RPMI7951 (cell line): ENCODE data around the gene JPH3. TPM values are rescaled to one million over a fixed set of nuclear protein-coding genes. Genes with fewer than 3 reads are reported as not detected.
A peak's percentile ranks its signal among the peaks of the same experiment; 100 is the strongest.

Experiments
- DNase-seq: peaks from one replicate; pipeline ENCODE4 v3.0.0-alpha.2; 2012; ENCODE audit warnings: low read depth
- total RNA-seq: library from RNA; depleted of rRNA; stranded (reverse); fragments of >200 nt; shearing (Covaris generic); gene quantifications from 2 replicates; pipeline ENCODE4 v1.2.3, GENCODE V29; 2014

The JPH3 gene
- total RNA-seq, 1 experiment from 2014 or later = not detected

DNA sequence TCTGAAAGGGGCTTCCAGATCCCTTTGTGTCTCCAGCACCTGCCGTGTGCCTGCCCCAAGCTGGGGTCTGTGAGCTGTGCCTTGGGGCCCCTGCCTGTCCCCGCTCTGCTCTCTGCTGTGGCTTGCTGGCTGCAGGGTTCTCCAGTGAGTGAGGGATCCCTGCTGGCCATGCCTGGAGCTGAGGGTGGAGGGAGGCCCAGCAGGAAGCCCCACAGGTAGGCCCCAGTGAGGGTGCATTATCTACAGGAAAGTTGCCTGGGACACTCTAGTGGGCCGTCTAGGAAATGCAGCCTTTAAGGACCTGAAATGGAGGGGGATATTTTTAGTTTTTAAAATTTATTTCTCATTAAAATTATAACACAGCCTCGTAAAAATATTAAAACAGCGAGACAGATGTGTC, 50.9 kb downstream of the JPH3 start:
- no peak for DNase-seq

DNA sequence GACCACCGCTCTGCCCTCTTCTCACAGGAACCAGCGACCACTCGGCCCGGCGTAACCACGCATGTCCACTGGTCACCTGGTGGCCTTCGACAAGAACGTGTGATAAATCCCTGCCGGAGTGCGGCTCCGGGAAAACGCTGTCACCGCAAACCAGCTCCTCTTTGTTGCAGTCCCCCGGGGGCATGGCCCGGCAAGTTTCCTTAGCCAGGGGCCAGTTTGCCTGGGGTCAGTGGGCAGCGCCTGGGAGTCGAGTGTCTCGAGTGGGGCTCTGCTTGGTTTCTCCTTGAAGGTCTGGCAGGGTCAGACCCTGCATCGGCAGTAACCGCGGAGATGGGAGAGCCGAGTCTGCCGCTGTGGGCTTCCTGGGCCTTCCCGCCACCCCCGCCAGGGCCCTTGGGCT, 52.5 kb downstream of the JPH3 start:
- DNase-seq = no peak

GRCh38 chr16:87656328-87656727, 54.0 kb downstream of the JPH3 start:
- DNase-seq = no peak

DNA sequence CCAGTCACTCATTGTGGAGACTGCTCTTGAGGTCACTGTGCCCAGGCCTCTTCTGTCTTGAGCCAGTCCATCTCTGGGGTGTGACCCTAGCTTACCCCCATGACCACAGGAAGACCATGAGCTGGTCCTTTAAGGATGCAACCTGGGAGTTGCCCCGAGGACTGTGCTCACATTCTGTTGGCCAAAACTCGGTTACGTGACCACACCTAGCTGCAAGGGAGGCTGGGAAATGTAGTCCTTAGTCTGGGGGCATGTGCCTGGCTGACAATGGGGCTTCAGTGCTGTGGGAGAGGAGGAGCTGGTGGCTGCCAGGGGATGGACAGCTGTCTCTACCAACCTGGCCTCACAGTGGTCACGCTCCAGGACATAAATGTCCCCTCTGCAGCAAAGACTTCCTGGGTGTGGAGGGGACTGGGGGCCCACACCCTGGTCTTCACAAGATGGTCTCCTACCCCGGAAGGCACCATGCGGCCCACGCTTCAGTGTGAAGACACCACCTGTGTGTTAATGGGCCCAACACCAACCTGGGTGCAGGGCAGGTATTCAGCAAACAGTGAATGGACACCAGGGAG, 55.4 kb downstream of the JPH3 start:
- peak; percentile 43 for DNase-seq

DNA sequence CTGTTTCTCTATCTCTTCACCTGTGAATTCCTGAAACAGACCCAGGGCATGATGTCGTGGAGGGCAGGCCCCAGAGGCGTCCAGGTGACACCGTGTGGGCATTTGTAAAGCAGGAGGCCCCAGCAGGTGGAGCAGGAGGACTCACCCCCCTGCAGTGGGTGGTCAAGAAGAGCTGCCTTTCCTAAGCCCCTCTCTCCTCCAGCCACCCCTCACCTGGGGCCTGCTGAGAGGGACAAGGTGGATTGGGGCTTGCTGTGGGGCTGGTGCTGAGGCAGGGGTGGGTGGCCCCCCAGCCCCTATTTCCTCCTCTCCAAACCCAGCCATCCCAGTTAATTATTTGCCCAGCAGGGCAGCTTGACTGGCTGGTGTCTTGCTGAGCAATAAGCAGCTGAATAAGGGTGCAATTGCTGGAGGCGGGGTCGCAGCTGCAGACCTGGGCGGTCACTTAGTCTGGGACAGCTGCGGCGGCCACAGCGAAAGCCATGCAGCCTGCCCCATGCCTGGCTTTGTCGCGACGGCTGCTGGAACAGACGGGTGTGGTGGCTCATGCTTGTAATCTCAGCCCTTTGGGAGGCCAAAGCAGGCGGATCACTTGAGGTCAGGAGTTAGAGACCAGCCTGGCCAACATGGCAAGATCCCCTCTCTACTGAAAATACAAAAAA, 56.4 kb downstream of the JPH3 start:
- no peak for DNase-seq

- peak; percentile 44 for DNase-seq
Observed at GRCh38 chr16:87661561-87661960, 59.3 kb downstream of the JPH3 start.

GRCh38 chr16:87662254-87663204, 60.2 kb downstream of the JPH3 start:
- DNase-seq = no peak

DNA sequence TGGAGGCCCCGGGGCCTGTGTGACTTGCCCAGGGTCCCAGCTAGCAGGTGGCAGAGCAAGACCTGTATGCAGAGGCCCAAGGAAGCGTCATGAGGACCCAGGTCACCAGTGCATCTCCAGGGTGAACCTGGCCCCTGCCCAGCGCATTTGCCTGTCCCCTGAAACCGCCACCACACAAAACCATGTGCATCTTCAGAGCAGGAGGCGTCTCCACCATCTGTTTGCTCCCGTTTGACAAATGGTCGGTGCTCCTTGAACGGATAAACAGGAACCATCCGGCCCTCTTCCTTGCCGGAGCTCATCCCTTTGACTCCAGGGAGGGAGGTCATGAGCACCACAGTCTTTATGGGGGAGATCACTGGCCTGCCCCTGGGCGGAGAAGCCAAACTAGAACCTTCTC, 62.5 kb downstream of the JPH3 start:
- DNase-seq = no peak

DNA sequence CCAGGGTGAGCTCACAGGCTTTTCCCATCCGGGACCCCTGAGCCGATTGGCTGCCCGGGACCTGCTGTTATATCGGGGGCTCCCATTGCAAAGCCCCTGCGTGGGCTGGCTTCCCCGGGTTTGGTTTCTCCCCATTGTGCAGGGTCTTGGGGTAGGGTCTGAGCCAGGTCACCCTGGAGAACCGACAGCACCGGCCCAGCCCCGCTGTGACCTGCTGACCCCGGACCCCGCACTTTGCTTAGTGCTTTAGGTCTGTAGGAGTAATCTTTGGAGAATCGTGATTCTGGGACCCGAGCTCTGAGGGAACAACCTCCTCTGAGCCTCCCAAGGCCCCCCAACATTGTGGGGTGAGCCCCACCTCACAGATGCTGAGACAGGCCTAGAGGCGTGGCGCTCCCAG, 62.9 kb downstream of the JPH3 start:
- DNase-seq = no peak

DNA sequence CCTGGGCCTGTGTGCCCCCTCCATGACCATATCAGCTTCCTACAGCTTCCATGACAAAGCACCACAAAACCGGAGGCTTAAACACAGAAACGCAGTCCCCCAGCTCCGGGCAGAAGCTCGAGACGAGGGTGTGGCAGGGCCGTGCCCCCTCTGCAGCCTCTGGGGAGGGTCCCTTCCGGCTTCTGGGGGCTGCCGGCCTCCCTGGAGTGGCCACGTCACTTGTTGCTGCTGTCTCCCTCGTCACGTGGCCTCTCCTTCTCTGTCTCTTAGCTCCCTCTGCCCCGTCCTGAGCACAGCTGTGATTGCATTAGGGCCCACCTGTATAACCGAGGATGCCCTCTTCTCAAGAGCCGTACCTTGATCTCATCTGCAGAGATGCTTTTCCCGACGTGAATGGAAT, 64.6 kb downstream of the JPH3 start:
- no peak for DNase-seq

- no peak for DNase-seq
Observed at GRCh38 chr16:87667443-87667842, 65.1 kb downstream of the JPH3 start.

- no peak for DNase-seq
Observed at GRCh38 chr16:87667946-87668345, 65.6 kb downstream of the JPH3 start.

GRCh38 chr16:87669672-87670071, 67.4 kb downstream of the JPH3 start:
- no peak for DNase-seq

DNA sequence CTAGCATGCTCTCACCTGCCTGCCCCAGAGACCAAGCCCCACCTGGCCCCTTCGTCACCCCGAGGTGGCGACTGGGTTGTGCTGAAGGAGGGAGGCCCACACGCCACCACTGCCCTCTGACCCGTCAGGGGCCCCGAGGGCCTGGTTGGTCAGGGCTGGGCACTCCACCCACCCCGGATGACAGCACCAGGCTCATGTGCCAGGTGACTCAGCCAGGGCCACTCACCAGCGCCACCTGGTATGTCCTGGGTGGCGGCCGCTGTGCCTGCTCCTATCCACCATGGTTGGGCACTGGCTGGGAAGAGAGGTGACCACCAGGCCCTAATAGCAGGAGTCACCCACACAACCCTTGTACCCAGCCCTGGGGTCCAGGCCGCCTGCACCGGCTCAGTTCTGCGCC, 68.9 kb downstream of the JPH3 start:
- no peak for DNase-seq

GRCh38 chr16:87671715-87672270, 69.5 kb downstream of the JPH3 start:
- DNase-seq = no peak

DNA sequence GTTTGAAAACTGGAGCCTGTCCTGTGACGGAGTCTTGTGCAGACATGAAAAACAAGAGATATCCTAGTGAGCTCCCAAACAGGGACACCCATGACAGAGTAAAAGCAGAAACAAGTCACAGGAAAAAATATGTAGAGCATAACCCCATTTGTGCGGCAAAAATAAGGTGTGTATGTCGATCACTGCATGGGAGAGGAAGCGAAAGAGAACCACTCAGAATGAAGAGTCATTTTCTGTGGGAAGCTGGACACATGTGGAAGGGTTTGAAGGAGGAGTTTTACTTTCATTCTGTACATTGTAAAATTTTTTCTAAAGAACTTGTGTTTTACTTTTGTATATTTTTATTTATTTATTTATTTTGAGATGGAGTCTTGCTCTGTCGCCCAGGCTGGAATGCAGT, 72.1 kb downstream of the JPH3 start:
- DNase-seq = no peak

DNA sequence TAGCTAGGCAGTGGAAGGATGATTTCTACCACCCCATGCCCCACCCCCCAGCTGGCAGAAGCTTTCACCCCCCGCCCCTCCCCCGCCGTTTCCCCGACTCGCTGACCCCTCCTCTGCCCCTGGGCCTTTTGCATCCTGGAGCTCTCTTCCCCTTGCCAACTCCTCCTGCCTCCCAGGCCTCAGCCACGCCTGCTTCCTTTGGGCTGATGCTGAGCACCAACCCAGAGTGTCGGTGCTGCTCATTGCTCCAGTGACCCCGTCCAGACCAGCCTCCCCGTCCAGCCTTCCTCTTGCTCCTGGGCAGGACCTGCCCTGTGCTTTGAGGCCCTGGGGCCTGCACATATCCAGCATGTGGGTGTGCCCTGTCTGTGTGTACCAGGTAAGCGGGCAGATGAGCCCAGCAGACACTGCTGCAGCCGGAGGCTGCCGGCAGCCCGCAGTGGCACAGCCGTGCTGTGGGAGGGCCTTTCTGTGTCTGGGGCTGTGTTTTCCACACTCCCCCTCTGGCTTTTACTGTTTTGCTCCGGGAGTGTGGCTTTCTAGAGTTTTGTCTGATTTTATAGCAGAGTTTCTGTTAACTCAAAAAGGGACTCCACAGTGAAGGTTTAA, 72.9 kb downstream of the JPH3 start:
- DNase-seq = no peak

- no peak for DNase-seq
Observed at GRCh38 chr16:87677830-87678229, 75.5 kb downstream of the JPH3 start.

DNA sequence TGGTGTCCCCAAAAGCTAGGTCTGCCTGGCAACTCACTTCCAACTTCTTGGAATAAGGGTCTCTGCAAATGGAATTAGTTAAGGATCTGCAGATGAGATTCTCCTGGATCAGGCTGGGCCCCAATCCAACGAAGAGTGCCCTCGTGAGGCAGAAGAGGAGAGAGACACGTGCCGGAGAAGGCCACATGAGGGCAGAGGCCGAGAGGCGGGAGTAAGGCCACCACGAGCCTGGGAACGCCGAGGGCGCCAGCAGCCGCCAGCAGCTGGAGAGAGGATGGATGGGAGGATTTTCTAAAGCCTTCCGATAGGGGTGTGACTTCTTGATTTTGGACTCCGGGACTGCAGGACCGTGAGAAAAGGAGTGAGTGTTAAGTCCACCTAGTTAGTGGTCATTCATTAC, 76.3 kb downstream of the JPH3 start:
- no peak for DNase-seq

DNA sequence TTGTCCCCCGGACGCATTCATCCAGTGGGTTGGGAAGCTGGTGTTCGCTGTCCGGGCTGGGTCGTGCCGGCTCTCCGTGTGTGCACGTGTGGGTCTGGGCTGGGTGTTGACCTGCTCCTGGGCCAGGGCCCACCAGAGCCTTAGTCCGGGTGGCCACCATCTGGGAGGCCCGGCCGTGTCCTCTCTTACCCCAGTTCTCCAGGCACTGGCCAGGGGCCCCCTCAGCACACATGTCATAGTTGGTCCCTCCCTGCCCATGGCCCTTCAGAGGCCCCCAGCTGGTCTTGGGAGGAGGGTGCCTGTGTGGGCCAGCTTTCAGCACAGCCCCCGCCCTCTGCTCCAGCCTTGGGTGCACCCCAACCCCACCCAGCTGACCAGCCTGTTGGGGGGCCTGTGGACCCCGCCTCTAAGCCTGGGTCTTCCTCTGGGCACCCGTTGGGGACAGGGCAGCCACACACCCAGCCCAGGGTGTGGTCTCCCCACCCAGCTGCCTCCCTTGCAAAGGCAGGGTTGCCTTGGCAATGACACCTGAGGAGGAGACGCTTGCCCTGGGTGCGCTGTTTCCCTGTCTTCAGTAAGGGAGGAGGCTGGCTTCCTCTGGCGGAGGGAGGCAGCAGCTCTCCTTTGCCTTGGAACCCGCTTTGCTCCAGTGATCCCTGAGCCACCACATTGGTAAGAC, 77.4 kb downstream of the JPH3 start:
- no peak for DNase-seq

GRCh38 chr16:87680272-87680644, 78.0 kb downstream of the JPH3 start:
- DNase-seq = no peak
